A549 (cell line): ENCODE measurements around the gene ADPRHL1. TPM values are rescaled to one million over a fixed set of nuclear protein-coding genes. Genes with fewer than 3 reads are reported as not detected.

ENCODE experiments used
- ATAC-seq, 2 experiments: fragments of 200-7000 bp in 1 of 2; fragments of >200 bp in 1 of 2; cut with Nextera tagmentation in 1 of 2; cut with Tn5 transposase in 1 of 2; 3 replicates each; pipeline versions ENCODE4 v1.8.0 to v1.9.1; 2018 to 2020; ENCODE audit warnings: mild to moderate bottlenecking in 1 of 2, moderate library complexity in 1 of 2
- CTCF ChIA-PET: fragments of 300-600 bp; sonication (Branson Sonifier 250); formaldehyde crosslinking; extraction: SDS; loops from one replicate; lab custom pipeline; 2021; ENCODE audit warnings: antibody characterized with exemption, inconsistent platforms; lab: Yijun Ruan, JAX
- POLR2A ChIA-PET: fragments of 350-600 bp; formaldehyde crosslinking; extraction: SDS; loops from one replicate; lab custom pipeline; 2021; ENCODE audit warnings: antibody characterized with exemption, inconsistent platforms; lab: Yijun Ruan, JAX
- DNase-seq, 2 experiments: peaks; one replicate each; pipeline versions ENCODE4 v3.0.0 to v3.0.0-alpha.2; 2011 to 2016; ENCODE audit warnings: low read depth in 1 of 2, low spot score in 1 of 2
- FAIRE-seq: peaks from 2 replicates; lab custom pipeline; 2011; peaks lifted over from hg19 to GRCh38; lab: Jason Lieb, UNC
- H3K27ac ChIP-seq, 2 experiments: fragments of >200 bp; sonication (Bioruptor Twin); formaldehyde crosslinking; 3 replicates each; pipeline ENCODE4 v1.5.1; 2016 to 2017
- H3K4me1 ChIP-seq: fragments of >200 bp; sonication (Bioruptor Twin); formaldehyde crosslinking; 3 replicates; pipeline ENCODE4 v1.6.1; 2016
- H3K4me2 ChIP-seq: fragments of >200 bp; sonication (Bioruptor Twin); formaldehyde crosslinking; 3 replicates; pipeline ENCODE4 v1.6.1; 2016
- H3K4me3 ChIP-seq: fragments of >200 bp; sonication (Bioruptor Twin); formaldehyde crosslinking; 3 replicates; pipeline ENCODE4 v1.5.1; 2016
- H3K9me3 ChIP-seq: fragments of >200 bp; sonication (Bioruptor Twin); formaldehyde crosslinking; 3 replicates; pipeline ENCODE4 v1.6.1; 2016
- ATOH8 ChIP-seq: fragments of 250-450 bp; sonication (Bioruptor Pico); IDR thresholded peaks from 2 replicates; pipeline ENCODE4 v1.5.0; 2020; ENCODE audit warnings: low read depth, mild to moderate bottlenecking, moderate library complexity
- BHLHE40 ChIP-seq: IDR thresholded peaks from 2 replicates; pipeline ENCODE4 v1.6.1; 2012; ENCODE audit warnings: low read depth, low read length, inconsistent platforms
- CHD2 ChIP-seq: fragments of 150-350 bp; IDR thresholded peaks from 2 replicates; pipeline ENCODE4 v1.6.1; 2014; ENCODE audit warnings: low read length; ENCODE audit not compliant: partially characterized antibody
- EHF ChIP-seq: fragments of 250-450 bp; sonication (Bioruptor Pico); IDR thresholded peaks from 2 replicates; pipeline ENCODE4 v1.5.0; 2020; ENCODE audit warnings: mild to moderate bottlenecking
- ESRRA ChIP-seq: fragments of 150-350 bp; IDR thresholded peaks from 2 replicates; pipeline ENCODE4 v1.6.1; 2014; ENCODE audit warnings: mild to moderate bottlenecking, low read length, borderline replicate concordance
- GATA3 ChIP-seq: IDR thresholded peaks from 2 replicates; pipeline ENCODE4 v1.6.1; 2012; ENCODE audit warnings: borderline replicate concordance
- HMGXB4 ChIP-seq: fragments of 250-450 bp; sonication (Bioruptor Pico); IDR thresholded peaks from 2 replicates; pipeline ENCODE4 v1.5.0; 2021; ENCODE audit warnings: mild to moderate bottlenecking, moderate library complexity, borderline replicate concordance
- HOXA7 ChIP-seq: fragments of 250-450 bp; sonication (Bioruptor Pico); IDR thresholded peaks from 2 replicates; pipeline ENCODE4 v1.5.0; 2020; ENCODE audit warnings: mild to moderate bottlenecking, moderate library complexity
- HOXB5 ChIP-seq: fragments of 250-450 bp; sonication (Bioruptor Pico); IDR thresholded peaks from 2 replicates; pipeline ENCODE4 v1.5.0; 2020; ENCODE audit warnings: mild to moderate bottlenecking, moderate library complexity
- JUN ChIP-seq, 2 experiments: fragments of >200 bp; sonication (Bioruptor Twin); formaldehyde crosslinking; IDR thresholded peaks; 2 replicates in 1 of 2; 3 replicates in 1 of 2; pipeline ENCODE4 v1.6.1; 2016 to 2017
- KDM1A ChIP-seq: fragments of 200-600 bp; sonication (generic); IDR thresholded peaks from 2 replicates; pipeline ENCODE4 v1.6.1; 2016; ENCODE audit warnings: low read depth, mild to moderate bottlenecking
- PHF8 ChIP-seq: fragments of 200-600 bp; sonication (generic); IDR thresholded peaks from 2 replicates; pipeline ENCODE4 v1.6.1; 2016; ENCODE audit warnings: low read depth, mild to moderate bottlenecking, antibody characterized with exemption, moderate library complexity, borderline replicate concordance
- POLR2A ChIP-seq: IDR thresholded peaks from 2 replicates; pipeline ENCODE4 v1.6.1; 2012; ENCODE audit warnings: mild to moderate bottlenecking, low read length
- POLR2AphosphoS2 ChIP-seq: conservative IDR thresholded peaks from 2 replicates; pipeline ENCODE4 v1.6.1; 2012; ENCODE audit warnings: low read length, improper control_type of control experiment, inconsistent platforms
- RCOR1 ChIP-seq: fragments of 150-350 bp; IDR thresholded peaks from 2 replicates; pipeline ENCODE4 v1.6.1; 2014; ENCODE audit warnings: antibody characterized with exemption, low read length, low read depth
- RNF2 ChIP-seq: fragments of 200-600 bp; sonication (generic); IDR thresholded peaks from 2 replicates; pipeline ENCODE4 v1.6.1; 2016; ENCODE audit warnings: low read depth, mild to moderate bottlenecking, antibody characterized with exemption, moderate library complexity, borderline replicate concordance
- SREBF2 ChIP-seq: fragments of 450-650 bp; IDR thresholded peaks from 2 replicates; pipeline ENCODE4 v1.6.1; 2014; ENCODE audit warnings: mild to moderate bottlenecking, moderate library complexity
- TP53 ChIP-seq: fragments of 250-450 bp; sonication (Bioruptor Pico); IDR thresholded peaks from 2 replicates; pipeline ENCODE4 v1.5.0; 2021; ENCODE audit warnings: mild to moderate bottlenecking, moderate library complexity
- USF2 ChIP-seq: fragments of 450-650 bp; IDR thresholded peaks from 2 replicates; pipeline ENCODE4 v1.6.1; 2014; ENCODE audit warnings: antibody characterized with exemption
- ZC3H11A ChIP-seq: fragments of 450-650 bp; IDR thresholded peaks from 2 replicates; pipeline ENCODE4 v1.6.1; 2014; ENCODE audit warnings: antibody characterized with exemption, mild to moderate bottlenecking
- ZSCAN20 ChIP-seq: fragments of 250-450 bp; sonication (Bioruptor Pico); IDR thresholded peaks from 2 replicates; pipeline ENCODE4 v1.8.0; 2022; ENCODE audit warnings: mild to moderate bottlenecking, moderate library complexity
- WGBS: methylation state at CpG from one replicate; pipeline ENCODE4 v1.1.6; 2017; ENCODE audit errors: missing lambda C conversion rate; 5-methylcytosine and 5-hydroxymethylcytosine counted together
- polyA plus RNA-seq, 4 experiments: library from polyadenylated mRNA; depleted of rRNA in 3 of 4; stranded (reverse); fragments of >200 nt; fragmentation: RNase III in 1 of 4; extraction: RNeasy Plus Mini Kit Qiagen cat#74134 plus additional on column Dnase treatment in 1 of 4; gene quantifications; 2 replicates in 3 of 4; 3 replicates in 1 of 4; pipeline ENCODE4 v1.2.3, GENCODE V29; 2011 to 2017
- TF ChIP-seq, protein P1 (sequence below): IDR thresholded peaks from 2 replicates; pipeline ENCODE4 v1.6.1; 2012; ENCODE audit warnings: low read depth, borderline replicate concordance

ADPRHL1 gene
- polyA plus RNA-seq, 2 of the 4 experiments (the other 2 are of a cell fraction), result 11.0 to 11.4 TPM

GRCh38 chr13:113446488-113446854, 6.8 kb downstream of the ADPRHL1 start:
- ATAC-seq (no peak), DNase-seq (no peak), FAIRE-seq (no peak)
- 89% methylated on average over 6 of the region's 9 CpGs for WGBS
- ChIA-PET POLR2A (no interaction called here), CTCF (no interaction called here)
- Histone ChIP-seq H3K4me3 (no peak overlapping the region), H3K27ac (no peak overlapping the region), H3K4me2 (no peak overlapping the region), H3K4me1 (peaks cover 10% of the 10 kb centered on the region; the same call in 2 of the 3 replicates), H3K9me3 (no peaks in the 10 kb centered on the region)
- TF ChIP-seq HMGXB4 (CRISPR knock-in tag), result no peak
- no peak for TF ChIP-seq GATA3
- no peak for TF ChIP-seq CHD2
- TF ChIP-seq, protein P1, sequence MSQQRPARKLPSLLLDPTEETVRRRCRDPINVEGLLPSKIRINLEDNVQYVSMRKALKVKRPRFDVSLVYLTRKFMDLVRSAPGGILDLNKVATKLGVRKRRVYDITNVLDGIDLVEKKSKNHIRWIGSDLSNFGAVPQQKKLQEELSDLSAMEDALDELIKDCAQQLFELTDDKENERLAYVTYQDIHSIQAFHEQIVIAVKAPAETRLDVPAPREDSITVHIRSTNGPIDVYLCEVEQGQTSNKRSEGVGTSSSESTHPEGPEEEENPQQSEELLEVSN, result no peak
- TF ChIP-seq, all 56 proteins: peak for 0

GRCh38 chr13:113445791-113446487, 7.3 kb downstream of the ADPRHL1 start:
- ChIA-PET CTCF (interaction anchor here (1.2 kb wide), 1 partner anchor 14 kb away, joined by 3 read pairs; no protein-coding TSS in a partner anchor), POLR2A (no interaction called here)
- no peak overlapping the region for H3K27ac ChIP-seq
- H3K4me3 ChIP-seq, result no peak overlapping the region
- TF ChIP-seq PHF8 (no peak), EHF (CRISPR knock-in tag) (no peak), HOXB5 (no peak), ESRRA (no peak), ZSCAN20 (no peak), ATOH8 (CRISPR knock-in tag) (no peak), SREBF2 (no peak), KDM1A (no peak), BHLHE40 (no peak), GATA3 (no peak), JUN (IDR thresholded peaks at IDR 0.05) (no peak), RCOR1 (no peak), USF2 (no peak), HMGXB4 (CRISPR knock-in tag) (no peak), TP53 (CRISPR knock-in tag) (no peak), RNF2 (no peak), POLR2AphosphoS2 (no peak), POLR2A (no peak), HOXA7 (no peak), ZC3H11A (no peak)
- TF ChIP-seq, all 56 proteins: peak for 0
- Histone ChIP-seq H3K9me3 (no peaks in the 10 kb centered on the region), H3K4me2 (no peak overlapping the region), H3K4me1 (peaks cover 10% of the 10 kb centered on the region; the same call in 2 of the 3 replicates)
- DNase-seq (no peak), ATAC-seq (no peak), FAIRE-seq (no peak)
- 93% methylated on average over 6 of the region's 19 CpGs for WGBS
